Dermis microvascular lymphatic vessel endothelial cell (primary cell): ENCODE measurements around the gene TMEM135. TPM values are rescaled to one million over a fixed set of nuclear protein-coding genes. Genes with fewer than 3 reads are reported as not detected.
"Not testable (repeated sequence)": the region's sequence is repeated elsewhere in the genome, so short reads cannot be mapped to it uniquely, and the experiment has no call there.

Experiments
- DNase-seq, 2 donors: peaks; one replicate each; pipeline versions ENCODE4 v3.0.0 to v3.0.0-alpha.2; 2010; ENCODE audit warnings: low read depth in 2 of 2
- total RNA-seq: library from RNA; depleted of rRNA; stranded (reverse); fragments of >200 nt; gene quantifications from 2 replicates; pipeline ENCODE4 v1.2.1, GENCODE V29; 2014

Gene TMEM135
- total RNA-seq, 1 donor from 2014 or later = 25.8 TPM

DNA sequence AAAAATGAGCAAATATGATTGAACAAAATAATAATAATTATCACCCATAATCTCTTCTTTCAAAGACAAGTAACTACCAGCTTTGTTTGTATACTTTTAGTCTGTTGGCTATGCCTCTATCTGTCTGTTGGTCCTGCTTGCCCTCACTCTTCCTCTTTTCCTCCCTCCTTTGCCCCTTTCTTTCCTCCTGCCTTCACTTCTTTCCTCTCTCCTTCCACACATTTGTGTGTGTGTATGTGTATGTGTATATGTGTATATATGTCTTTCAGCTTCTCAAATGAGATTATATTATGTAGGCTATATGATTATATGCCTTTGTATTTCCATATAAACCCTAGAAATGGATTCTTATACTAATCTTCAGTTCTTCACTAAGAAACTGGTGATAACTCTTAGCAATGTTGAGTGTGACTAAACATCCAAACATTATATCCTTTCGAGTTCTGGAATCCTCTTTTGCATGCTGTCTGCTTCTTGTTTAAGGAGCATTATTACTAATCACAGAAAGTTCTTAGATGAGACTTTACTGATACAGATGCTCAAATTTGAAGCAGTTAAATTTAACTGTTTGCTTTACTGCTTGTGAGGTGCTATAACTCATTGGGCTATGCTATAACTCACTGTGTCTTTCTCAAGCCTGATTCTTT, 219.1 kb downstream of the TMEM135 start:
- no peak for DNase-seq

DNA sequence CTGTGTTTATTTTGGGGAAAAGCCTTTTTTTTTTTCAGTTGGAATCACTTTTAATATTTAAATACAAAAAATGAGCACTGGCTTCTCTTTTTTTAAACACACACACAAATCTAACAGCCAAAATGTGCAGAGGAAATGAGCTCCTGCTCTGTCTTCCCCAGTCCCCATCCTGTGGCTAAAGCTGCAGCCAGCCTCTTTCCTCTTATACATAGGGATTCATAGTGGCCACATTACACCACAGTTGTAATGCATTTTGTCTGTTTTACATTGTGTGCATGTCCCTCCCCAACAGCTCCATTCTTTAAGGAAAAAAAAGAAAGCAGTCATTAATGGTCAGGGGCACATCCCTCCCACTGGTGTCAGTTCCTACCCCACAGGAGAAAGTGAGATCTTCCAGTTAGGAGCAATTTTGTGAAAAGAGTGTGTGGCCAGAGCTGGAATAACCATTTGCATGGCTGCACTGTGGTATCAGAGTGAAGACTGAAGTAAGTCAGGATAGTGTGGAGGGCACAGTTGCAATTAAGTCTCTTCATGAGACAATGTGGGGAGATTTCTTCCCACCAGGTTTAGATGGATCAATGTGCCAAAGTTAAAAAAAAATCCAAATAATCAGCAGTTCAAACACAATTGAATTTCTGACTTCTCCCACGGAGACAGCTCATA, 220.6 kb downstream of the TMEM135 start:
- peak; percentile 40 to 51 for DNase-seq

DNA sequence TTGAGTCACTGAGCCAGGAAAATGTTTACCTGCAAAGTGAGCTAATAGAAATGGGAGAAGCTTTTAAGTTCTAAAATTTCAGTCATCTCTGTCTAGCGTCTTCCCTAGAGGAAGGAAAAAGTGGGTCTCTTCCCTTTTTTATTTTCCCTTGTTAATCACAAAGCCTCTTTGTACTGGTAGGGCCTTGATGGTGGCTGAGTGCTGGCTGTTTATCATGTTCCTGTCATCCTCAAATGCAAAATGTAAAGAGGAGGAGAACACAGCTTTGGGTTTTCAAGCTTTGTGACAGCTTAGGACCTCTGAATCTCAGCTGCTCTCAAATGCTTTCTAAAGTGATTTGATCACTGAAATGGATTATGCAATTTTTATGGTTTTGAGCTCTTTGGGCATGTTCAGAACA, 222.0 kb downstream of the TMEM135 start:
- DNase-seq = no peak

DNA sequence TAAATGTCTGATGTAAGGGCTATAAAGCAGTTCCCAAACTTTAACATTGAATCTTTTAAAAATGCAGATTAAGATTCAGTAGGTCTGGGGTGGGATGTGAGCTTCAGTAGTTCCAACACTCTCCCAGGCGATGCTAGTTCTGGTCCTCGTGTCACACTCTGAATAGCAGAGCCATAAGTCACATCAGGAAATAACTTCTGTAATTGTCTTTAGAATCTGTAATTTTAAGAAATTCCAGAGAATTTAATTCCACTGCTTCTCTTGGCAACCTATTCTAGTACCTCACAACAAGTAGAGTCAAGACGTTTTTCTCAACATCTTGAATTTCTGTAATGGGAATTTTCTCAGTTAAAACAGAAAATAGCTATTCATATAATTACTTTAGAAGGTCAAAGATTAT, 223.1 kb downstream of the TMEM135 start:
- peak in 1 of 2 donors; percentile 56 for DNase-seq

DNA sequence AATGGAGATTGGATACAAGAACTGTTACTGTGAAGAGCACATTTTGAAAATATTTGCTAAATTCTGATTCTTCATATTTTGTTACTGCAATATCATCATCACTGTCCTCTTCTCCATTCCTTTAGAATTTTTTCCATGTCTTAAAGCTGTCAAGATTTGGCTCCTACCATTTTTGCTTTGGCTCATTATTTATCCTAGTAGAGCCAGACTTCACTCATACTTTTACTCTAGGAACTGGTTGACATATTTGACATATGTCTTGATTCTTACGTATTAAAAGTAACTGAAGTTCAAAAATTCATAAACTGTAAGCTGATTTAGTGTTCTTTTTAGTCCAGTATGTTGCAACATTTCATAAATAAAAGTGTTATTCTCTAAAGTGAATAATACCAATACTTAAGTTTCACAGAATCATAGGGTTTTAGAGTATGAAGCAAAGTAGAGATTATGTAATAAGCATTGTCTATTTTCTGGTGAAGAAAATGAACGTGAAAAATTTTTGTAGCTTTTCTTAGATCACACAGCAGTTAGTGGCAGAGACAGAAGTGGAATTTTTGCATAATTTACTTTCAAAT, 225.6 kb downstream of the TMEM135 start:
- no peak for DNase-seq

DNA sequence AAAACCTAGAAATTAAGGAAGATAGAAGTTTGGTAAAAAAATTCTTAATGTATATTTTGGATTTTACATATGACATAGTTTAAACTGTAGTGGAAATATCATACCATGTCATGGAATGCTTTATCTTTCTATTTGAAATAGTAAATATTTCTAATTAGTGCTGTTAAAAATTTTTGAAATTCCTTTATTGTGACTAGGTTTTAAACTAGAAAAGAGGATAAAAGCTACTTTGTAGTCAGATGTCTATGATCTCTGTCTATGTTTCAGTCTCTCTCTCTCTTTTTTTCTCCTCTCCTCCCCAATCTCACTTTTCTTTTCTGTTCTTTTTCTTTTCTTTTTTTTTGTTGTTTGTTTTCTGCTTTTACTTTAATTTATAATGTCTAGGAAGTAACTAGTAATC, 226.2 kb downstream of the TMEM135 start:
- DNase-seq = no peak

DNA sequence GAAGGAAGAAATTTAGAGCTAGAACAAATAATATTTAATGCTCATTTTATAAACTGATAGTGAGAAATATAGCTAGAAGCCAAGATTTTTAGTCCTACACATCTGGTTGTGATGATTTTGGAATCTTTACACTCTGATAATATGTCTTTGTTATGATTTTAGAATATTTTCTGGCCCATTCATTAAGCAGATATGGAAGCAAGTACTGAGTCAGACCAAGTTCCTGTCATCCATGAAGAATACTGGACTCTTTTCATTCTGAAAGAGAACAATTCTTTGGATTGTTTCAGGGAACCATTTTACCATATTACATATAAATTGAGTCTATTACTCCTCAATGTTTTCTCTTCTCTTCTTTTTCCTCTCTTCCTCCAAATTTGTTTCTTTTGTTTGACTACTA, 227.4 kb downstream of the TMEM135 start:
- DNase-seq = peak in 1 of 2 donors; percentile 41

DNA sequence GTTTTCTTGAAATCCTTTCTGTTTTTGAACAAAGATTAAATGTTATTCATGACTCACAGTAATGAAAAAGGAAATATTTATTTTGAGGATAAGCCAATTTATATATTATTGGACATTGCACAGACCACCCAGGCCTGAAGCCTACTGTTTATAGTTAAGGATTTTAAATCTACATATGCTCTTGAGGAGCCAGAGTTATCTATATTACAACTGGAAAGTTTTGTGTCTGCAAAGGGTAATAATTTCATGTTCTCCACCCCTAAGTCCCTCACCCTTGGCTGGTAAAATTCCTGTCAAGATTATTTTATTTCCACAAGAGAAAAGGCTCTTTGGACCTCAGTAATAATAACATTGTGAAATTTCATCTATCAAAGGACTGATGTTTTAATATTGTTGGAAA, 228.2 kb downstream of the TMEM135 start:
- peak in 1 of 2 donors; percentile 36 for DNase-seq

DNA sequence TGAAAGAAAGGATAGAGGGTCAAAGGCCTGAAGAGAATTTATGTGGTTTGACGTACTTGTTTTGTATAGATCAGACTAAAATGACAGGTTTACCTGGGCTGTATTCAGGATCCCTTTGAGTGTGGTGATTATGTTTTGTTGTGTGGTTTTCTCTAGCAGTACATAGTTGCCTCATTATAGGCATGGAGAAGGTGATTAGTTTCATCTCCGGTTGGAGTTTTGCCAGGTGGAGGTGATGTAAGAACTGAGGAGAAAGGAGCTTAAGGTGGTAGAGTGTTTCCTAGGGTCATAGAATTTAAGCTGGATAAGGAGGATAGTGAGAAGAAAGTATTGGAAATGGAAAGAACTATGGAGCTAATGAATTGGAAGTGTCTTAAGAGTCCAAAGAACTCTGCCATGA, 229.0 kb downstream of the TMEM135 start:
- no peak for DNase-seq

DNA sequence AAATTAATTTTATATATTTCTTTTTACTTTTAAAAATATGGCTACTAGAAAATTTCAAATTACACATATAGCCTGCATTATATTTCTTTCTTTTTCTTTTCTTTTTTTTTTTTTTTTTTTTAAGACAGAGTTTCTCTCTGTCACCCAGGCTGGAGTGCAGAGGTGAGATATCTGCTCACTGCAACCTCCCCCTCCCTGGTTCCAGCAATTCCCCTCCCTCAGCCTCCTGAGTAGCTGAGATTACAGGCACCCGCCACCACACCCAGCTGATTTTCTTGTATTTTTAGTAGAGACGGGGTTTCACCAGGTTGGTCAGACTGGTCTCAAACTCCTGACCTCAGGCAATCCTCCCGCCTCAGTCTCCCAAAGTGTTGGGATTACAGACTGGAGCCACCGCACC, 234.2 kb downstream of the TMEM135 start:
- DNase-seq = not testable (repeated sequence)

DNA sequence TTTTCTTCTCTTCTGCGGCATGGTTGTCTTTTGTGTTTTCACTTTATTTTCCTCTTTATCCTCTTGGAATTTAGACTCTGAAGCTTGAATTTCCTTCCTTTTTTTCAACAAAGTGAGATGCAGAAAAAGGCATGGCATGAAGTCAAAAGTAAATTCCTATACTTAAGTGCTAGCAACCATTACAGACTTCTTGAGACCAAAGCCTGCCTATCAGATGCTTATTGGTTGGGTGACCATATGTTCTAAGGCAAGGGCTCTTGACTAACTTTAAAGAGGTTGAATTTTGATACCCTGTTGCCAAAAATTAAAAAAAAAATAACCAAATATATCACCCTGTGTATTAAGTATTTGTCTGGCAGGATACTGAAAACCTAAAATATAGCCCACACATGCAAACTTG, 237.4 kb downstream of the TMEM135 start:
- no peak for DNase-seq

DNA sequence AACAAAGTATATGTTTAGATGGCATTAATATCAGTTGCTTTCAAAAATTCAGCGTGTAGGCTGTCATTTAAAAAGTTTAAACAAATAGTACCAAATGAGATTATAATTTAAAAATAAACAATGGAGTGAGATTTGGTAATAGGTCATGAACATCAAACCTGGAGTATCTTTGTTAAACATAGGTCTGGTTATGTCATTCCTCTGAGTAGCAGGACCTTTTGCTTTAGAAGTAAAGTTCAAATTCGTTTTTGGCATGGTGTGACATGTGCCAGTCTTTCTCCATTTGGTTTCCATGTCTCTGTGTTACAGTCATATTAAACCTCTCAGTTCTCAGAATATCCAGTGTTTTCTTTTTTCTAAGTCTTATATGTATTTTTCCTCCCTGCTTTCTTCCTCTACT, 242.4 kb downstream of the TMEM135 start:
- DNase-seq = no peak

DNA sequence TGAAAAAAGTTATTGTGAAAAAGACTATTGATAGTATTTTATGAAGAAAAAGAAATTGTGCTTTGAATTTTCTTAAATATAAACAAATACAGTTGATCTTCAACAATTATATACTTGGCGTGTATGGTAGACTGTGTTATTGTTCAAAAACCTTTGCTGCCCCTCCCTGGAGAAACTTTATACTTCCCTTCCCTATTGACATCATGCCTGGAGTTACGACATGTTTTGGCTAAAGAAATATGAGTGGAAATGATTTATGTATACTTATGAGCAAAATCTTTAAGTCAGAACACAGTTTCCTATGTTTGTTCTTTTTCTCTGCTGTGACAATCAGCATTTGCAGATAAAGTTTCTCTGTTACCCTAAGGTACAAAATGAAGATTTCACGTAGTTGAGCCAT, 243.8 kb downstream of the TMEM135 start:
- DNase-seq = peak; percentile 67 to 88

DNA sequence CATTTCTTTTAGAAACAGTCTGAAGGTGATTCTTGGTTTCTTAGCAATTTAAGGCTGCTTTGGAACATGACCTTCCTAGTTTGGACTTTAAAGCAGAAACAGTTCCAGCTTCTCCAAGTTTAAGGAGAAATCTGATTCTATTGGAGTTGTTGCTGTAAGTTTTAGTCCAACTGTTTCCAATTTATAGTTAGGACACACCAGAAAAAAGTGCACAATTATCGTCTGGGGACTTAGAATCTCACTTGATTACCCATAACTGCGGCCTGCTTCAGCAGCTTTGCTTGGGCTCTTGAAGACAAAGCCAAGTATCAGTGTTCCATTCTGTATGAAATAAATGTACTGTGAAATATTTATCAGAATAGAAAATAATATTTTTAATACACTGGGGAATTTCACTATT, 246.6 kb downstream of the TMEM135 start:
- DNase-seq = no peak

DNA sequence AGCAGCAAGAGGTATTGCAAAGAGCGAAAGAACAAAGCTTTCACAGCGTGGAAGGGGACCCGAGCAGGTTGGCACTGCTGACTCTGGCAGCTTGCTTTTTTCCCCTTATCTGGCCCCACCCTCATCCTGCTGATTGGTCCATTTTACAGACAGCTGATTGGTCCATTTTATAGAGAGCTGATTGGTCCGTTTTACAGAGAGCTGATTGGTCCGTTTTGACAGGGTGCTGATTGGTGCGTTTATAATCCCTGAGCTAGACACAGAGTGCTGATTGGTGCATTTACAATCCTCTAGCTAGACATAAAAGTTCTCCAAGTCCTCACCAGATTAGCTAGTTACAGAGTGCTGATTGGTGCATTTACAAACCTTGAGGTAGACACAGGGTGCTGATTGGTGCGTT, 247.9 kb downstream of the TMEM135 start:
- not testable (repeated sequence) for DNase-seq

DNA sequence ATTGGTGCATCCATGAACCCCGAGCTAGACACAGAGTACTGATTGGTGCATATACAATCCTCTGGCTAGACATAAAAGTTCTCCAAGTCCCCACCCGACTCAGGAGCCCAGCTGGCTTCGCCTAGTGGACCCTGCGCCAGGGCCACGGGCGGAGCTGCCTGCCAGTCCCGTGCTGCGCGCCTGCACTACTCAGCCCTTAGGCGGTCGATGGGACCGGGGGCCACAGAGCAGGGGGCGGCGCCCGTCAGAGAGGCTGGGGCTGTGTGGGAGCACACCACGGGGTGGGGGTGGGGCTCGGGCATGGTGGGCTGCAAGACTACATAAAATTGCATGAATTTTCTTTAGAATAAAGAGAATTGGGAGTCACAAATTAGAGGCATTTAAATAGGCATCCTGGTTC, 248.6 kb downstream of the TMEM135 start:
- no peak for DNase-seq

DNA sequence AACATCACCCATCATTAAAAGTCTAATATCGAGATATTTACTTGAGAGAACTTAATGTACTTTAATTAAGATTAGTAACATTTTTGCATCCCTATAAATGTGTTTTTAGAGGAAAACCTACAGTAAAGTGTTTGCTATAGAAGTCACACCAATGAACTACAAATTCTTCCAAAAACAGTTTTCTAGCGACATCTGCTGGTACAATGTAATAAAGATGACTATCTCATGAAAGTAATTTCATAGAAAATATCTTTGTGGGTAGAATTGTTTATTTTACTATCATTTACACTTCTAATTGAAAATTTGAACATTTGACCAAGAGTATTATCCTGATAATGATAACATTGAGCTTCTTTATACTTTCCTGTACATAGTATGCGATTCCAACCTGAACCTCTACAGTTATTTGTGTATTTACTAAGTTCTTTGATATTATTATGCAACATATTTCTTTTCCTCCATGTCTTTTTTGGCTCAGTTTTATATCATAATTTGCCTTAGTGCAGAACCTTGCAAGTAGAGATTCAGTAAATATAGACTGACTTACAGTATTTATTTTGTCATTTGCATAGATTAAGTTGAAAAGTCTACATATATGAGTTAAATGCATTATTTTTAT, 252.7 kb downstream of the TMEM135 start:
- peak; percentile 64 to 75 for DNase-seq

DNA sequence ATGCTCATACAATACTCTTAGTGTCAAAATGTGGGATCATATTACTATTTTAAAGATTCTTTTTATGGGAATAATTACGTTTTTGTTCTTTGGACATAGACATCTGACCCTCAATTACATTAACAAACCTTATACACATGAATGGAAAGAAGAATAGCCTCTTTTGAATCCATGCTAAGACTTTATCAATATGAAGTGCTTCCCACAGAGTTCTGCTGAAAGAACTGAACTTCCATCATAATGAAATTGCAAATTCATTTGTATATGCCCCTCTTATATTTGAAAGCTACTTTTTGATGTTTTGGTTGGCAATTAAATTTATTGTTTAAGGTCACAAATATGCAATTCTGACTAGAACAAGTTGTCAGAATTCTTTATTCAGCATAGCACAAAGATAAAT, 254.9 kb downstream of the TMEM135 start:
- no peak for DNase-seq

DNA sequence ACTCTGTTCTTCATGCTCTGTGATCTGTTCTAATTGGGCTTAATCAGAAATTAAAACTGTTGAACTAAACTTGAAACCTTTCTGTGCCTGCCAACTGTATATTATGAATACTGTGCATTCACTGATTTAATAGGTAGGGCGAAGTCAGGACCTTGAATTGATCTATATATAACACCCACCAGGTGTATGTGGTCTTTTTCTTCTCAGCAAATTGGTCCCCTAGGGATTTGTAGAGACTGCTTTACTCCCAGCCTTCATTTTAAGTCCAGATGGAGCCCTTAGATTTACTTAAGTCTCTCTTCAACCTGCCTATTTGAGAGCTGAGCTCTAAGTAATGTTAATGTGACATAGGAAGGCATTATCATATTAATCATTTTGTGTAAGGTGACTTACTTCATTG, 257.5 kb downstream of the TMEM135 start:
- no peak for DNase-seq

DNA sequence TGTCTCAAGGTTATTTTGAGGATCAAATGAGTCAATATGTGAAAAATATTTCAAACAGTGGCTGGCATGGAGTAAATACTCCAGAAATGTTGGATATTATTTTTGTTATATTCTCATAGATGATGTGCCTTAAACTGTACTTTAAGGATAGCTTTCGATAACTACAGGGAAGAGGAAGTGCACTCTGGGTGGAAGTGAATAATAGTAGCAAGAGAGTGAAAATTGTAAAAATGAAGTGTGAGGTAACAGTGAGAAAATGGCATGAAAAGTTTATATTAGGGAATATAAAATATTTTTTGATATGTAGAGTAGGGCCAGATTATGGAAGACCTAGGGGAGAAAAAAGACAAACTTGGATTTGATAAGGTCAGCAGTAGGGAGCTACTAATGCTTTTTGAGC, 258.9 kb downstream of the TMEM135 start:
- DNase-seq = no peak

DNA sequence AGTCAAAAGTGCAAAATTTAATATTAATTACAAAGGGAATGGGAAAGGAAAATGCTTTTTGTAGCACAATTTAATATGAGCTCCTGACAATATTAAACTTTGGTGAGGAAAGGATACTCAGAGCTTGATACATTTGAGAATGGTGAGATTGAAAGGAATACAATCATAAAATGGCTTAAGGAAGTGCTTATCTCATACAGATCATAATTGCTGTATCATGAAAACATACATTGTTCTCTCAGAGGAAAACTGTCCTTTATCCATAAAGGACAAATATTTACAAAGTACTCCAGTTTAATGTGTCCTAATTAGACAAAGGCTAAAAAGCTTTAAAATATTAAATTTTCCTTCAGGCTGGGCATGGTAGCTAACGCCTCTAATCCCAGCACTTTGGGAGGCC, 260.4 kb downstream of the TMEM135 start:
- no peak for DNase-seq

DNA sequence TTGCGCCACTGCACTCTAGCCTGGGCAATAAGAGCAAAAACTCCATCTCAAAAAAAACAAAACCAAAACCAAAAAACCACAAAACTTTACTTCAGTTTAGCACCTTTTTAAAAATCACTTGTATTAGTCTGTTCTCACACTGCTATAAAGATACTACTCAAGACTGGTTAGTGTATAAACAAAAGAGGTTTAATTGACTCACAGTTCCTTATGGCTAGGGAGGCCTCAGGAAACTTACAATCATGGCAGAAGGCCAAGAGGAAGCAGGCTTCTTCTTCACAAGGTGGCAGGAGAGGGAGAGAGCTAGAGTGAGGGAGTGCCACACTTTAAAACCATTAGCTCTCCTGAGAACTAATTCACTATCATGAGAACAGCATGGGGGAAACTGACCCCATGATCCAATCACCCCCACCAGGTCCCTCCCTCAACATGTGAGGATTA, 261.3 kb downstream of the TMEM135 start:
- DNase-seq = peak in 1 of 2 donors; percentile 13
